A549 (cell line): ENCODE measurements around the gene RNASE8. TPM values are rescaled to one million over a fixed set of nuclear protein-coding genes. Genes with fewer than 3 reads are reported as not detected.

Experiments used
- ATAC-seq, 2 experiments: fragments of 200-7000 bp in 1 of 2; fragments of >200 bp in 1 of 2; cut with Nextera tagmentation in 1 of 2; cut with Tn5 transposase in 1 of 2; 3 replicates each; pipeline versions ENCODE4 v1.8.0 to v1.9.1; 2018 to 2020; ENCODE audit warnings: mild to moderate bottlenecking in 1 of 2, moderate library complexity in 1 of 2
- CTCF ChIA-PET: fragments of 300-600 bp; sonication (Branson Sonifier 250); formaldehyde crosslinking; extraction: SDS; loops from one replicate; lab custom pipeline; 2021; ENCODE audit warnings: antibody characterized with exemption, inconsistent platforms; lab: Yijun Ruan, JAX
- POLR2A ChIA-PET: fragments of 350-600 bp; formaldehyde crosslinking; extraction: SDS; loops from one replicate; lab custom pipeline; 2021; ENCODE audit warnings: antibody characterized with exemption, inconsistent platforms; lab: Yijun Ruan, JAX
- DNase-seq, 2 experiments: peaks; one replicate each; pipeline versions ENCODE4 v3.0.0 to v3.0.0-alpha.2; 2011 to 2016; ENCODE audit warnings: low read depth in 1 of 2, low spot score in 1 of 2
- FAIRE-seq: peaks from 2 replicates; lab custom pipeline; 2011; peaks lifted over from hg19 to GRCh38; lab: Jason Lieb, UNC
- H3K27ac ChIP-seq, 2 experiments: fragments of >200 bp; sonication (Bioruptor Twin); formaldehyde crosslinking; 3 replicates each; pipeline ENCODE4 v1.5.1; 2016 to 2017
- H3K4me1 ChIP-seq: fragments of >200 bp; sonication (Bioruptor Twin); formaldehyde crosslinking; 3 replicates; pipeline ENCODE4 v1.6.1; 2016
- H3K4me2 ChIP-seq: fragments of >200 bp; sonication (Bioruptor Twin); formaldehyde crosslinking; 3 replicates; pipeline ENCODE4 v1.6.1; 2016
- H3K4me3 ChIP-seq: fragments of >200 bp; sonication (Bioruptor Twin); formaldehyde crosslinking; 3 replicates; pipeline ENCODE4 v1.5.1; 2016
- H3K9me3 ChIP-seq: fragments of >200 bp; sonication (Bioruptor Twin); formaldehyde crosslinking; 3 replicates; pipeline ENCODE4 v1.6.1; 2016
- CBX8 ChIP-seq: fragments of 200-600 bp; sonication (generic); IDR thresholded peaks from 2 replicates; pipeline ENCODE4 v1.6.1; 2016
- CHD4 ChIP-seq: fragments of 200-600 bp; sonication (generic); IDR thresholded peaks from 2 replicates; pipeline ENCODE4 v1.6.1; 2016; ENCODE audit warnings: antibody characterized with exemption, mild to moderate bottlenecking, borderline replicate concordance
- EHMT2 ChIP-seq: fragments of 200-600 bp; sonication (generic); IDR thresholded peaks from 2 replicates; pipeline ENCODE4 v1.6.1; 2016; ENCODE audit warnings: antibody characterized with exemption, low read depth, mild to moderate bottlenecking, moderate library complexity
- FOSL2 ChIP-seq, 2 experiments: fragments of 450-650 bp in 1 of 2; fragments of >200 bp in 1 of 2; sonication (Bioruptor Twin) in 1 of 2; formaldehyde crosslinking; IDR thresholded peaks; 2 replicates each; pipeline versions ENCODE4 v1.5.0 to v1.6.1; 2016 to 2020; ENCODE audit warnings: mild to moderate bottlenecking in 1 of 2, moderate library complexity in 1 of 2
- HEYL ChIP-seq: fragments of 250-450 bp; sonication (Bioruptor Pico); IDR thresholded peaks from 2 replicates; pipeline ENCODE4 v1.8.0; 2021; ENCODE audit warnings: mild to moderate bottlenecking, moderate library complexity
- HOXA7 ChIP-seq: fragments of 250-450 bp; sonication (Bioruptor Pico); IDR thresholded peaks from 2 replicates; pipeline ENCODE4 v1.5.0; 2020; ENCODE audit warnings: mild to moderate bottlenecking, moderate library complexity
- HOXB13 ChIP-seq: fragments of 250-450 bp; sonication (Bioruptor Pico); IDR thresholded peaks from 2 replicates; pipeline ENCODE4 v1.5.0; 2020; ENCODE audit warnings: low read depth, mild to moderate bottlenecking, moderate library complexity
- JUNB ChIP-seq: fragments of >200 bp; sonication (Bioruptor Twin); formaldehyde crosslinking; IDR thresholded peaks from 2 replicates; pipeline ENCODE4 v1.6.1; 2016
- KDM5A ChIP-seq: fragments of 200-600 bp; sonication (generic); IDR thresholded peaks from 2 replicates; pipeline ENCODE4 v1.6.1; 2016; ENCODE audit warnings: antibody characterized with exemption, mild to moderate bottlenecking
- NFE2L2 ChIP-seq: fragments of 150-350 bp; conservative IDR thresholded peaks from 2 replicates; pipeline ENCODE4 v1.6.1; 2014; ENCODE audit warnings: low read length
- RCOR1 ChIP-seq: fragments of 150-350 bp; IDR thresholded peaks from 2 replicates; pipeline ENCODE4 v1.6.1; 2014; ENCODE audit warnings: antibody characterized with exemption, low read length, low read depth
- RNF2 ChIP-seq: fragments of 200-600 bp; sonication (generic); IDR thresholded peaks from 2 replicates; pipeline ENCODE4 v1.6.1; 2016; ENCODE audit warnings: low read depth, mild to moderate bottlenecking, antibody characterized with exemption, moderate library complexity, borderline replicate concordance
- SMC3 ChIP-seq: fragments of >200 bp; sonication (Bioruptor Twin); formaldehyde crosslinking; IDR thresholded peaks from 3 replicates; pipeline ENCODE4 v1.6.1; 2018; ENCODE audit warnings: inconsistent platforms
- WGBS: methylation state at CpG from one replicate; pipeline ENCODE4 v1.1.6; 2017; ENCODE audit errors: missing lambda C conversion rate; 5-methylcytosine and 5-hydroxymethylcytosine counted together
- polyA plus RNA-seq, 4 experiments: library from polyadenylated mRNA; depleted of rRNA in 3 of 4; stranded (reverse); fragments of >200 nt; fragmentation: RNase III in 1 of 4; extraction: RNeasy Plus Mini Kit Qiagen cat#74134 plus additional on column Dnase treatment in 1 of 4; gene quantifications; 2 replicates in 3 of 4; 3 replicates in 1 of 4; pipeline ENCODE4 v1.2.3, GENCODE V29; 2011 to 2017
- TF ChIP-seq, protein P1 (sequence below): IDR thresholded peaks from 2 replicates; pipeline ENCODE4 v1.6.1; 2012
- TF ChIP-seq, protein P2 (sequence below): fragments of 450-650 bp; IDR thresholded peaks from 2 replicates; pipeline ENCODE4 v1.6.1; 2014; ENCODE audit warnings: antibody characterized with exemption
- TF ChIP-seq, protein P3 (sequence below): IDR thresholded peaks from 2 replicates; pipeline ENCODE4 v1.6.1; 2012; ENCODE audit warnings: low read depth, borderline replicate concordance
- TF ChIP-seq, protein P4 (sequence below): fragments of 150-350 bp; IDR thresholded peaks from 2 replicates; pipeline ENCODE4 v1.6.1; 2014; ENCODE audit warnings: low read depth, mild to moderate bottlenecking, low read length
- TF ChIP-seq, protein P5 (sequence below): IDR thresholded peaks from 2 replicates; pipeline ENCODE4 v1.6.1; 2012
- TF ChIP-seq, protein P6 (sequence below): fragments of 200-600 bp; sonication (generic); IDR thresholded peaks from 2 replicates; pipeline ENCODE4 v1.6.1; 2016; ENCODE audit warnings: antibody characterized with exemption, mild to moderate bottlenecking, moderate library complexity

The RNASE8 gene
- polyA plus RNA-seq, 2 of the 4 experiments (the other 2 are of a cell fraction): not detected

DNA sequence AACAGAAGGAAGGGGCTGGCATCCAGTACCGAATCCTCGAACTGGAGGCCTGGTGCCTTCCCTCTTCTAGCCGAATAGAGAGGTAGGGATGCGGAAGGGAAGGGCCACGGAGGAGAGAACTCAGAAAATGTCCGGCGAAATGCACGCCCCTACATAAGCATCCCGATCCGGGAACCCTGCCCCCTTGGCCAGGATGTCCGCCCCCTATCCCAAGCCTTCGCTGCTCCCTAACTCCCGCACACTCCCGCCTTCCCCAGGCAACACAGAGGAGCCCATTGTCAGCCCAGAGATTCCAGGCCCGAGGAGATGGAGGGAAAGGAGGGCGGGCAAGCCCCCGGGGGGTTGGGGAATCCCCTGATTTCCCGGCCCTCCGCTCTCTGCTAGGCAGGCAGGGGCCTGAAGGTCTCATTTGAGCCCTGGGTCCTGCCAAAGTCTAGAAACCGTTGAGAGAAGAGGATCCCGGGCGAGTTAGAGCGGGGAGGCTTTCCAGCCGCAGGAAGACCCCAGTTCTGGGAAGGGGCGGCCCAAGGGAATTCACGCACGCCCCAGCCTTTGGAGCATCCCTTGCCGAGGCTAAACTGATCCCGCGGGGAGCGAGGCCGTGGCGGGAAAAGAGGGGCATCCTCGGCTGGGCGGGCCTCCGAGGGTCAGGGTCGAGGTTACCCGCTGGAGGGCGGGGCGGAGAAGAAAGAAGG, 11.9 kb downstream of the RNASE8 start:
- no peak for FAIRE-seq
- POLR2A ChIA-PET: interaction anchor here (0.9 to 1.7 kb wide), 4 partner anchors 19 to 55 kb away, joined by 3 to 11 read pairs (median 8); no protein-coding TSS in a partner anchor

More for the DNA sequence above, 11.9 kb downstream of the RNASE8 start:
- H3K4me3 ChIP-seq: peak overlapping the region; percentile 79
- H3K27ac ChIP-seq: peak overlapping the region; percentile 83 to 95
- CTCF ChIA-PET: interaction anchor here (1.1 to 15.5 kb wide), 18 partner anchors 12 to 55 kb away, joined by 3 to 369 read pairs (median 26); partner anchors contain the start of genes TMEM253 and ZNF219
- no peaks in the 10 kb centered on the region for H3K9me3 ChIP-seq
- H3K4me1 ChIP-seq: peaks cover 23% of the 10 kb centered on the region
- ATAC-seq (peak in 1 of 2 experiments; percentile 8; a peak in 3 of 6 replicates), DNase-seq (peak in 1 of 2 experiments; percentile 19)
- H3K4me2 ChIP-seq: peak overlapping the region; percentile 99
- no peak for TF ChIP-seq HOXB13 (CRISPR knock-in tag)
- TF ChIP-seq, protein P1, sequence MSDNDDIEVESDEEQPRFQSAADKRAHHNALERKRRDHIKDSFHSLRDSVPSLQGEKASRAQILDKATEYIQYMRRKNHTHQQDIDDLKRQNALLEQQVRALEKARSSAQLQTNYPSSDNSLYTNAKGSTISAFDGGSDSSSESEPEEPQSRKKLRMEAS: no peak
- TF ChIP-seq CBX8: no peak
- TF ChIP-seq EHMT2: no peak
- TF ChIP-seq RCOR1: no peak
- no peak for TF ChIP-seq HOXA7
- no peak for TF ChIP-seq CHD4
- TF ChIP-seq, protein P2, sequence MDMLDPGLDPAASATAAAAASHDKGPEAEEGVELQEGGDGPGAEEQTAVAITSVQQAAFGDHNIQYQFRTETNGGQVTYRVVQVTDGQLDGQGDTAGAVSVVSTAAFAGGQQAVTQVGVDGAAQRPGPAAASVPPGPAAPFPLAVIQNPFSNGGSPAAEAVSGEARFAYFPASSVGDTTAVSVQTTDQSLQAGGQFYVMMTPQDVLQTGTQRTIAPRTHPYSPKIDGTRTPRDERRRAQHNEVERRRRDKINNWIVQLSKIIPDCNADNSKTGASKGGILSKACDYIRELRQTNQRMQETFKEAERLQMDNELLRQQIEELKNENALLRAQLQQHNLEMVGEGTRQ: no peak
- TF ChIP-seq KDM5A: no peak
- TF ChIP-seq FOSL2 (IDR thresholded peaks at IDR 0.05): no peak
- no peak for TF ChIP-seq FOSL2 (CRISPR knock-in tag; IDR thresholded peaks at IDR 0.05)
- no peak for TF ChIP-seq RNF2
- TF ChIP-seq NFE2L2: no peak
- TF ChIP-seq, protein P3, sequence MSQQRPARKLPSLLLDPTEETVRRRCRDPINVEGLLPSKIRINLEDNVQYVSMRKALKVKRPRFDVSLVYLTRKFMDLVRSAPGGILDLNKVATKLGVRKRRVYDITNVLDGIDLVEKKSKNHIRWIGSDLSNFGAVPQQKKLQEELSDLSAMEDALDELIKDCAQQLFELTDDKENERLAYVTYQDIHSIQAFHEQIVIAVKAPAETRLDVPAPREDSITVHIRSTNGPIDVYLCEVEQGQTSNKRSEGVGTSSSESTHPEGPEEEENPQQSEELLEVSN: no peak
- TF ChIP-seq HEYL (CRISPR knock-in tag): no peak
- TF ChIP-seq, protein P4, sequence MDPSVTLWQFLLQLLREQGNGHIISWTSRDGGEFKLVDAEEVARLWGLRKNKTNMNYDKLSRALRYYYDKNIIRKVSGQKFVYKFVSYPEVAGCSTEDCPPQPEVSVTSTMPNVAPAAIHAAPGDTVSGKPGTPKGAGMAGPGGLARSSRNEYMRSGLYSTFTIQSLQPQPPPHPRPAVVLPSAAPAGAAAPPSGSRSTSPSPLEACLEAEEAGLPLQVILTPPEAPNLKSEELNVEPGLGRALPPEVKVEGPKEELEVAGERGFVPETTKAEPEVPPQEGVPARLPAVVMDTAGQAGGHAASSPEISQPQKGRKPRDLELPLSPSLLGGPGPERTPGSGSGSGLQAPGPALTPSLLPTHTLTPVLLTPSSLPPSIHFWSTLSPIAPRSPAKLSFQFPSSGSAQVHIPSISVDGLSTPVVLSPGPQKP: no peak
- TF ChIP-seq, protein P5, sequence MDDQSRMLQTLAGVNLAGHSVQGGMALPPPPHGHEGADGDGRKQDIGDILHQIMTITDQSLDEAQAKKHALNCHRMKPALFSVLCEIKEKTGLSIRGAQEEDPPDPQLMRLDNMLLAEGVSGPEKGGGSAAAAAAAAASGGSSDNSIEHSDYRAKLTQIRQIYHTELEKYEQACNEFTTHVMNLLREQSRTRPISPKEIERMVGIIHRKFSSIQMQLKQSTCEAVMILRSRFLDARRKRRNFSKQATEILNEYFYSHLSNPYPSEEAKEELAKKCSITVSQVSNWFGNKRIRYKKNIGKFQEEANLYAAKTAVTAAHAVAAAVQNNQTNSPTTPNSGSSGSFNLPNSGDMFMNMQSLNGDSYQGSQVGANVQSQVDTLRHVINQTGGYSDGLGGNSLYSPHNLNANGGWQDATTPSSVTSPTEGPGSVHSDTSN: no peak
- TF ChIP-seq, protein P6, sequence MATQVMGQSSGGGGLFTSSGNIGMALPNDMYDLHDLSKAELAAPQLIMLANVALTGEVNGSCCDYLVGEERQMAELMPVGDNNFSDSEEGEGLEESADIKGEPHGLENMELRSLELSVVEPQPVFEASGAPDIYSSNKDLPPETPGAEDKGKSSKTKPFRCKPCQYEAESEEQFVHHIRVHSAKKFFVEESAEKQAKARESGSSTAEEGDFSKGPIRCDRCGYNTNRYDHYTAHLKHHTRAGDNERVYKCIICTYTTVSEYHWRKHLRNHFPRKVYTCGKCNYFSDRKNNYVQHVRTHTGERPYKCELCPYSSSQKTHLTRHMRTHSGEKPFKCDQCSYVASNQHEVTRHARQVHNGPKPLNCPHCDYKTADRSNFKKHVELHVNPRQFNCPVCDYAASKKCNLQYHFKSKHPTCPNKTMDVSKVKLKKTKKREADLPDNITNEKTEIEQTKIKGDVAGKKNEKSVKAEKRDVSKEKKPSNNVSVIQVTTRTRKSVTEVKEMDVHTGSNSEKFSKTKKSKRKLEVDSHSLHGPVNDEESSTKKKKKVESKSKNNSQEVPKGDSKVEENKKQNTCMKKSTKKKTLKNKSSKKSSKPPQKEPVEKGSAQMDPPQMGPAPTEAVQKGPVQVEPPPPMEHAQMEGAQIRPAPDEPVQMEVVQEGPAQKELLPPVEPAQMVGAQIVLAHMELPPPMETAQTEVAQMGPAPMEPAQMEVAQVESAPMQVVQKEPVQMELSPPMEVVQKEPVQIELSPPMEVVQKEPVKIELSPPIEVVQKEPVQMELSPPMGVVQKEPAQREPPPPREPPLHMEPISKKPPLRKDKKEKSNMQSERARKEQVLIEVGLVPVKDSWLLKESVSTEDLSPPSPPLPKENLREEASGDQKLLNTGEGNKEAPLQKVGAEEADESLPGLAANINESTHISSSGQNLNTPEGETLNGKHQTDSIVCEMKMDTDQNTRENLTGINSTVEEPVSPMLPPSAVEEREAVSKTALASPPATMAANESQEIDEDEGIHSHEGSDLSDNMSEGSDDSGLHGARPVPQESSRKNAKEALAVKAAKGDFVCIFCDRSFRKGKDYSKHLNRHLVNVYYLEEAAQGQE: no peak
- TF ChIP-seq JUNB: no peak
- no peak for TF ChIP-seq SMC3
- WGBS: 29% methylated on average over 36 of the region's 40 CpGs
